Activated naive CD8-positive, alpha-beta T cell treated with anti-CD3 and anti-CD28 coated beads for 36 hours (primary cell): ENCODE measurements around the gene FBLN5. TPM values are rescaled to one million over a fixed set of nuclear protein-coding genes. Genes with fewer than 3 reads are reported as not detected.
"Not testable (repeated sequence)": the region's sequence is repeated elsewhere in the genome, so short reads cannot be mapped to it uniquely, and the experiment has no call there.

Experiments
- DNase-seq: peaks from one replicate; pipeline ENCODE4 v3.0.0; 2021
- H3K27ac Mint-ChIP-seq: one replicate; pipeline ENCODE4 v1.8.0; 2022; ENCODE audit warnings: mild to moderate bottlenecking, moderate library complexity, mixed read lengths
- H3K27me3 Mint-ChIP-seq: one replicate; pipeline ENCODE4 v1.8.0; 2022; ENCODE audit warnings: mild to moderate bottlenecking, mixed read lengths
- H3K36me3 Mint-ChIP-seq: one replicate; pipeline ENCODE4 v1.8.0; 2021; ENCODE audit warnings: mild to moderate bottlenecking, mixed read lengths
- H3K4me1 Mint-ChIP-seq: one replicate; pipeline ENCODE4 v1.8.0; 2021; ENCODE audit warnings: mixed read lengths
- H3K4me3 Mint-ChIP-seq: one replicate; pipeline ENCODE4 v1.8.0; 2022; ENCODE audit warnings: mild to moderate bottlenecking, moderate library complexity, mixed read lengths
- H3K9me3 Mint-ChIP-seq: one replicate; pipeline ENCODE4 v1.8.0; 2022; ENCODE audit warnings: mixed read lengths
- total RNA-seq, 2 experiments: library from RNA; stranded (reverse); gene quantifications; one replicate each; pipeline ENCODE4 v1.2.3, GENCODE V29; 2021

Gene FBLN5
- total RNA-seq, 2 experiments from 2014 or later, result 1.3 to 1.6 TPM

DNA sequence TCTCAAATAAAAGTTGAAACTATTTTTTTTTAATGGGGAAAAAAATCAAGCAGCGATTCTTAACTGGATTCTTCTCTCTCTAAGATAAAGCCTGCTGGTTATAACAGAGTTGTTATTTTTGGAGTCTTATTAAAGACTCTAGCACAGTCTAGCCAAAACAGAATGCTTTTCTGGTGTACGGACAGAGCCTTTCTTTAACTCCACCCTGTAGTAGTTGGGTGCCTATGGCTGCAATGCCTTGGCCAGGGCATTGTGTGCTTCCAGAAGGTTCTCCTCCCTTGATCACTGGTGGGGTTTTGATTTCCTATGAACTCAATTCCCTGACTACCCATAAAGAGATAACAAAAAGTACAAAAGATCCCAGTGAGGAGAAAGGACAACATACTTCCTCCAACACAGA is 44.4 kb downstream of the FBLN5 start:
- no peaks in the 10 kb centered on the region for H3K27me3 Mint-ChIP-seq
- no peak overlapping the region for H3K4me3 Mint-ChIP-seq
- no peak overlapping the region for H3K27ac Mint-ChIP-seq
- DNase-seq, result no peak
- peaks cover 3% of the 10 kb centered on the region for H3K4me1 Mint-ChIP-seq
- H3K9me3 Mint-ChIP-seq, result no peaks in the 10 kb centered on the region
- H3K36me3 Mint-ChIP-seq, result no peaks in the 10 kb centered on the region

DNA sequence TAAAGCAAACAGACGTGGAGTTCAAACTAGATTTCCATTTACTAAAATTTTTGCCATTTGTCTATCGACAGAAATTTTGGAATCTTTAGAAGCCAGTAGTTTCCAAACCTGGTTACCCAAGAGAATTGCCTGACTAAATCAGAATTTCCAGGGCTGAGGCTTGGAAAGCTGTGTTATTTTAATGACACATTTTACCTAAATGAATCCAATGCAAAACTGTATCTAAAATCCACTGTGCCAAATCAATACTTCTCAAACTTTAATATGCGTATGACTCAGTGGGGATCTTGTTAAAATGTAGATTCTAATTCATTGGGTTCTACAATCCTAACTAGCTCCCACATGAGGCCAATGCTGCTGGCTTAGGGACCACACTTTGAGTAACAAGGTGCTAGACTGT is 45.2 kb downstream of the FBLN5 start:
- no peaks in the 10 kb centered on the region for H3K9me3 Mint-ChIP-seq
- DNase-seq, result no peak
- no peaks in the 10 kb centered on the region for H3K27me3 Mint-ChIP-seq
- H3K36me3 Mint-ChIP-seq, result no peaks in the 10 kb centered on the region
- no peak overlapping the region for H3K27ac Mint-ChIP-seq
- H3K4me1 Mint-ChIP-seq, result peaks cover 3% of the 10 kb centered on the region
- H3K4me3 Mint-ChIP-seq, result no peak overlapping the region

DNA sequence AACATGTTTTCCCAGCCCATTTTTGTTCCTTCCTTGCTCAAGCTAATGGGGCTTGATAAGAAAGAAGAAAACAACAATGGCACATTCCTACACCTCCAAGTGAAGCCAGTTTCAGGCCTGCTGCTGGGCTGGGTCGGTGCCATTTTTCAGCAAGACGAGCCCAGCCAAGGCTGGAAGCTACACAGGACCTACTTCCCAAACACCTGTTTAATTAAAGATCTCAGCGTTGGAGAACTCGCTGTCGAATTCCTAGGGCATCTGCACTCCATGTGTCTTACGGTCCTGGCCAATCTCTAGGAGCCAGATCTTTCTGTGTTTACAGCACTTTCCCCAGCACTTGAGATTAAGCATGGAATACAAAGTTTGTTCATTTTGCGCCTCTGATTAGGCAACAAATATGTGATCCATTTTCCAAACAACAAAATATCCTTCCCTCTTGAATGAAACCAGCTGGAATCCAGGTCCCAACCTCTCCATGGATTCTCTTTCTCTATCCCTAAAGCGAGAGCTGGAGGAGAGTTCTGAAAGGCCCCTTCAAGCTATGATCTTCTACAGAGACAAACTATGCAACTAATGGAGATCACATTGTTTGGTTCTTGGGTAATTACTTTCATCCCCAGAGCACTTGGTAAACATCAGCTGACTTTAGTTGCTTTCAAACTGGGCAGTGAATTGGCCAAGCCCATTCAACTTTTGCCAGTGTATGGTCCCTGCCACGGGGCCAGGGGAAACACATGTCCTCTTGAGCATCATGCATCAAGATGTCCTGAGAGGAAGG is 45.9 kb downstream of the FBLN5 start:
- no peak overlapping the region for H3K4me3 Mint-ChIP-seq
- H3K27me3 Mint-ChIP-seq, result no peaks in the 10 kb centered on the region
- no peaks in the 10 kb centered on the region for H3K9me3 Mint-ChIP-seq
- no peaks in the 10 kb centered on the region for H3K36me3 Mint-ChIP-seq
- no peak overlapping the region for H3K27ac Mint-ChIP-seq
- no peak for DNase-seq
- H3K4me1 Mint-ChIP-seq, result peaks cover 3% of the 10 kb centered on the region

DNA sequence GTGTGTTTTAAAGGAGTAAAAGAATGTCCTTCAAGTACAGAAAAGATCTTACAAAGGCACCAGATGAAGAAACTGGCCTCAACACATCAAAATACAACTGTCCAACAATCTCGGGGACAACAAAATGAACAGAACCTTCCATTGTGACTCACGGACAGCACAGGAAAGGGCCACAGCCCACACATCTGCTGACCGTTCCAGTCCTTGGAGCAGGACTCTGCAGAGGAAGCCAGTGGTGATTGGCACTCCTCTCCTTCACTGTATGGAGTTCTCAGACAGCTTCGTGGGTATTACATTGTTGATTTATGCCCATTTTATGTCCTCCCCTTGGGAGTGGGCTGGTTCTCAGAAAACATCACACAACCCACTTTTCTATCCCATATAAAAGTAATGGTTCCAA is 47.7 kb downstream of the FBLN5 start:
- H3K36me3 Mint-ChIP-seq, result no peaks in the 10 kb centered on the region
- H3K27ac Mint-ChIP-seq, result no peak overlapping the region
- no peak for DNase-seq
- H3K4me1 Mint-ChIP-seq, result peaks cover 7% of the 10 kb centered on the region
- H3K27me3 Mint-ChIP-seq, result no peaks in the 10 kb centered on the region
- H3K9me3 Mint-ChIP-seq, result no peaks in the 10 kb centered on the region
- no peak overlapping the region for H3K4me3 Mint-ChIP-seq

DNA sequence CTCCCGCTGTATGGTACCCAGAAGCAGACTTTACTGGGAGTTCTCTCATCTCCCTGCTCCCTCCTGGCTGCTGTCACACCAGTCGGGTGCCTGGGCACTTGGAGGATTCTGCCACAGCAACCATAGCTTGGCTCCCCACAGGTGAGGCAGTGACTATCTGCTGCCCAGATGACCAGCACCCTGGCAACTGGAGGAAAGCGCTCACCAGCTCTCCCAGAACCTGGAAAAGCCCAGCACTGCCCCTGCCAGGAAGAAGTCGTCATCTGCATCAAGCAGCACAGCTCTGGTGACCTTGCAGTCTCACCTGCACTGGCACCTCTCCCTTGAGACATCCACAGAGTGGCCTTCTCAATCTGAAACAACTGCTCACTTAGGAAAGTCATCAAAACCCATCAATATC is 48.3 kb downstream of the FBLN5 start:
- H3K27me3 Mint-ChIP-seq, result no peaks in the 10 kb centered on the region
- H3K4me1 Mint-ChIP-seq, result peaks cover 7% of the 10 kb centered on the region
- H3K27ac Mint-ChIP-seq, result no peak overlapping the region
- H3K4me3 Mint-ChIP-seq, result no peak overlapping the region
- peak; percentile 18 for DNase-seq
- no peaks in the 10 kb centered on the region for H3K9me3 Mint-ChIP-seq
- no peaks in the 10 kb centered on the region for H3K36me3 Mint-ChIP-seq

DNA sequence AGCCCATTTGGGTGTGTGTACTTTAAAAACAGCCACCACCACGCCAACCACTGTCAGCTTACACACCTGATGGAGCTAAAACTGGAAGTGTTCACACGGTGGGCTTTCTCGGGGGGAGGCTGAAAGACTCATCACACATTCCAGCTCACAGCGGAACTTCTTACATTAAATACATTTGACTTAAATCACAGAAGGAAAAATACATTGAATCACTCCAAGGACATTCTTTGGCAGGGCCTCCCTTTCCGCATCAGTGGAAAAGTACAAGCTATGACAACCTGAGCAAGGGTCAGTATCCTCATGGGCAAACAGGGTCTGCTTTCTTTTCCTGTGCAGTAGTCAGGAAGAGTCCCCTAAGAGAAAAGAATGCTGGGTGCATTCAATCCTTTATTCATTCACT is 49.1 kb downstream of the FBLN5 start:
- H3K4me1 Mint-ChIP-seq, result peaks cover 15% of the 10 kb centered on the region
- H3K27ac Mint-ChIP-seq, result no peak overlapping the region
- no peak for DNase-seq
- no peak overlapping the region for H3K4me3 Mint-ChIP-seq
- peaks cover 1% of the 10 kb centered on the region for H3K36me3 Mint-ChIP-seq
- H3K9me3 Mint-ChIP-seq, result no peaks in the 10 kb centered on the region
- H3K27me3 Mint-ChIP-seq, result no peaks in the 10 kb centered on the region

DNA sequence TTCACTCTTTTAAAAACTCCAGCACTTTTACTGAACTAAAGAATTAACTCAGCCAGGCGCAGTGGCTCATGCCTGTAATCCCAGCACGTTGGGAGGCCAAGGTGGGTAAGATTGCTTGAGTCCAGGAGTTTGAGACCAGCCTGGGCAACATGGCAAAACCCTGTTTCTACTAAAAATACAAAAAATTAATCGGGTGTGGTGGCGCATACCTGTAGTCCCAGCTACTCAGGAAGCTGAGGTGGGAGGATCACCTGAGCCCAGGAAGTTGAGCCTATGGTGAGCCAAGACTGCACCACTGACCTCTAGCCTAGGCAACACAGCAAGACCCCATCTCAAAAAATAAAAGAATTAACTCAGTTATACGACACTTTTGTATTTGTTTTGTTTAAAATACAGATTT is 49.8 kb downstream of the FBLN5 start:
- not testable (repeated sequence) for H3K36me3 Mint-ChIP-seq, H3K4me3 Mint-ChIP-seq, H3K27me3 Mint-ChIP-seq, H3K27ac Mint-ChIP-seq, H3K9me3 Mint-ChIP-seq, DNase-seq
- peaks cover 21% of the 10 kb centered on the region for H3K4me1 Mint-ChIP-seq

DNA sequence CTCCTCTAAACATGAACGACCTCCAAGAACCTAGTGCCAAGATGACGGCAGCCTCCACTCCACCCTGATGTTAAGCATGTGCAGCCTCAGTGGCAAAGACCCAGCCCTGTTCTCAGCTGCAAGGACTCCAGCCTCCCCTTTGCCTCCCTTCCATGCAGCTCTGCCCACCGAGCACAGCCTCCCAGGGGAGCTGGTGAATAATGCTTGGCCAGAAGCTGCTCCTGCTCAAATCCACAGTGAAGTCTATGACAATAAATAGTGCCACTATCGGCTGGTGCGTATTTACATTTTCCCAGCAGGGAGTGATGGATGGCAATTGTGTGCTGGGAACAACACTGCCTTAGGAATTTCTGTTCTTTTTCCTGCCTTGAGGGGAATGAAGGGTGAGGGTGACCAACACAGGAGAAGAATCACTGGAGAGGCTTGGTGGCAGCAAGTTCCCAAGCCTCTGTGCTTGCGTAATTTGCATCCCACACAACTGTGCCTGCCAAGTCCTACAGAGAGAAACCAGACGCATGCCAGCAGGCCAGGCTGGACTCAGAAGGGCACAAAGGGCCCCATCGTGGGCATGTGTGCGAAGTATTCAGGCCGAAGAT is 50.3 kb downstream of the FBLN5 start:
- H3K4me3 Mint-ChIP-seq, result no peak overlapping the region

DNA sequence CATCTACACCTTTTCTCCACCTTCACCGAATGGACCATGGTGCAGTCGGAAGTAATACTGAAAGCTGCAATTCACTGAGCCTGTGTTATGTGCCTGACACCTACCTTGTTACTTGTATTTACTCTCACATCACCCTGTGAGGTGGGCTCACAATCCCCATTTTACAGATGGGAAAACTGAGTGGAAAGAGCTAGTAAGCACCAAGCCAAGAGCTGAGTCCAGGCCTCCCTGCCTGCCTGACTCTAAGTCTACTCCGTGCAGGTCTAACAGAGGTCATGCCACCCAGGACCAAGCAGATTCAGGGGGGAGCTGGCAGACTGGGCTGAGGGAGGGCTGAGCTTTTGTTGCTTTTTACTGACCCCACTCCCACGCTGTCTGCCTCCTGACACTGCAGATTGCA is 51.1 kb downstream of the FBLN5 start:
- Mint-ChIP-seq H3K36me3 (peaks cover 1% of the 10 kb centered on the region), H3K4me1 (peaks cover 32% of the 10 kb centered on the region), H3K4me3 (no peak overlapping the region), H3K27me3 (no peaks in the 10 kb centered on the region), H3K9me3 (no peaks in the 10 kb centered on the region), H3K27ac (no peak overlapping the region)
- DNase-seq, result no peak

More for the DNA sequence above, 50.3 kb downstream of the FBLN5 start:
- DNase-seq, result no peak
- H3K36me3 Mint-ChIP-seq, result peaks cover 1% of the 10 kb centered on the region
- H3K27me3 Mint-ChIP-seq, result no peaks in the 10 kb centered on the region
- H3K4me1 Mint-ChIP-seq, result peaks cover 26% of the 10 kb centered on the region
- H3K9me3 Mint-ChIP-seq, result no peaks in the 10 kb centered on the region
- H3K27ac Mint-ChIP-seq, result no peak overlapping the region

DNA sequence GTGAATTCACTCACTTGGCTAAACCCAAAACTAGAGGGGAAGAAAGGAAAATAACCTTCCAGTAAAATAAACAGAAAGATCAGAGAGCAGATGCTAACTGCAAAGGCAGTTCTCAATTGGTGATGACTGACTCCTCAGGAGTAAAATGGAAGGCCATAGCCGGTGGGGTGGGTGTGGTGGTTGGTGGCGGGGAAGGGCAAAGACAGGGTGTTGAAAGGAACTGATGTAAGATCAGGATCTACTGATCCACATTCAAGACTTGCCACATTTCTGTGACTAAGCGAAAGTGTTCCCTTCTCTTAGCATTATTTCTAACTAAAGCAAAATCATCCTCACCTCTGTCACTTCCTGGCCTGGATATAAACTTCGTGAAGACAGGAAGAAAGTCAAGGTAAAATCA is 53.8 kb downstream of the FBLN5 start:
- Mint-ChIP-seq H3K4me1 (peaks cover 56% of the 10 kb centered on the region), H3K36me3 (peaks cover 1% of the 10 kb centered on the region), H3K27me3 (no peaks in the 10 kb centered on the region), H3K9me3 (no peaks in the 10 kb centered on the region), H3K4me3 (no peak overlapping the region), H3K27ac (peak overlapping the region; percentile 38)
- no peak for DNase-seq

DNA sequence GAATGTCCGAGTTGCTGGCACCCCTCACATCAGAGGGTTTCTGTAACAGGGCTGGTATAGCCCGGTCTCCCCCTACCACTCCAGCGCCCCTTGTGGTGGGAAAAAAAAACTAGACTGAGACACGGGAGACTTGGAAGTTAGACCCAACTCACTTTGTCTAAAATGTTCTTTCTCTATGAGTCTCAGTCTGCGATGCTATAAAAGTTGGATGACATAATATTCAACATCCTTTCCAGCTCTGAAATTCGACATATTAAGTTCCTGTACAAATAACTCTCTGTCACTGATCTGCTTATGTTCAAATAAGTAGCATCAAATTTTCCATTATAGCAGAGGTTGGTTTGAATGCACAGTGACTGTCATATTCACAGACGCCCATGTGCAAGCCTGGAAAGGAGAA is 54.5 kb downstream of the FBLN5 start:
- Mint-ChIP-seq H3K9me3 (no peaks in the 10 kb centered on the region), H3K36me3 (peaks cover 1% of the 10 kb centered on the region), H3K27ac (peak overlapping the region; percentile 38), H3K27me3 (no peaks in the 10 kb centered on the region), H3K4me3 (no peak overlapping the region), H3K4me1 (peaks cover 58% of the 10 kb centered on the region)
- DNase-seq, result no peak

DNA sequence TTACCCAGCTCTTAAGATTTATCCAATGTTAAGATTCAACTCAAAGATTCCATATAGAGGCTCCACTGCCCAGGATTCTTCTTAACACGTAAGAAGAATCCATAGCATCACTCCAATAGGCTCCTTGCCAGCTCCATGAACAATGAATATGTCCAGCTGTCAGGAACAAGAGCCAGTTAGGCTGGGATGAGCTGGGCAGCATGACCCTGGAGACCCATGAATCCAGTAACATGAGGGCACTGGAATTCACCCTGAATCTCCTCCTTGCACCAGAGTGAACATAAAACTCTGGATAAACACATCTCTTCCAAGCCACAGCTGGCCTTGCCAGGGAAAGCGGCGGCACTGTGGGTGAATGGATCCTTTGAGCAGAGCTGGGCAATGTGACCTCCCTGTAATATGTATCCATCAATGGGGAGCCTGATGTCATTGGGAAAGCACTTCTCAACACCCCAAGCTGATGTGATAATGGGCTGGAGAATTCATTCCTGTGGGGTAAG is 55.7 kb downstream of the FBLN5 start:
- DNase-seq, result no peak
- H3K27ac Mint-ChIP-seq, result no peak overlapping the region
- H3K9me3 Mint-ChIP-seq, result no peaks in the 10 kb centered on the region
- H3K36me3 Mint-ChIP-seq, result peaks cover 1% of the 10 kb centered on the region
- no peak overlapping the region for H3K4me3 Mint-ChIP-seq
- no peaks in the 10 kb centered on the region for H3K27me3 Mint-ChIP-seq
- peaks cover 64% of the 10 kb centered on the region for H3K4me1 Mint-ChIP-seq

DNA sequence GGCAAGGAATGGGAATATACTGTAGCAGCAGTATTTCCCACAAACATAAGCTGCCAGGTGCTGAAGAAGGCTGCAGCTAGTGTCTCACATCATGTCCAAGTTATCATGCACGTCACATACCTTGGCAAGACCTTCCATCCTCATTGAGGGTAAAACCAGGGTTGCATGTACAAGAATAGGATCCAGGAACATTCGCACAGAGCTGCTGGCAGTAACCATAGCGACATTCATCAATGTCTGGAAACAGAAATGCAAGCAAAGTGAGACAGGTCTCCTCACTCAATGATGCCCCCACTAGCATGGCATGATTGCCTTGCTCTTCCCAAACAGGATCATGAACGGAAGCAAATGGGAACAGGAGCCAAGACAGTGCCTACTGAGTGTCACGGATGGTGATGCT is 56.4 kb downstream of the FBLN5 start:
- Mint-ChIP-seq H3K27me3 (no peaks in the 10 kb centered on the region), H3K27ac (no peak overlapping the region), H3K9me3 (no peaks in the 10 kb centered on the region), H3K4me3 (no peak overlapping the region), H3K4me1 (peaks cover 63% of the 10 kb centered on the region), H3K36me3 (peaks cover 1% of the 10 kb centered on the region)
- DNase-seq, result no peak

DNA sequence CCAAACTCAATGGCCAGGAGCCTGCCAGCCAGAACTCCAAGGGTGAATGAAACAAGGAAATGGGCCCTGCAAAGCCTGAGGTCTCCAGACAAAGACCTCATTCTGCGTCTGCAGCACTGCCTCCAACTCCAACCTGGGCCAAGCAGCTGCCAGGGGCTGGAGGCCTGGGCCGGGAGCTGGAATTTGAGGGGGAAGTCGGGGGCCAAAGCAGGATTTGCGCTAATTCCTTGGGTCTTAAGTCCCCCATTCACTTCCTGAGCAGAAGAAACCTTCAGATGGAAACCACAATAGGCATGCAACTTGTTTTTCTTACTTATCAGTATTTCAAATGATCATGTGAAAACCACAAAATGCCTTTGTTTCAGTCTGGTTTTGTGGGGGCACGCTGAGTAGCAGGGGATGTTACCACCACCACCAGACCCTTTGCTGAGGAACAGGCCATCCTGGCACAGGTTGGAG is 57.2 kb downstream of the FBLN5 start:
- H3K27me3 Mint-ChIP-seq, result no peaks in the 10 kb centered on the region
- DNase-seq, result no peak
- no peak overlapping the region for H3K27ac Mint-ChIP-seq
- no peak overlapping the region for H3K4me3 Mint-ChIP-seq
- peaks cover 61% of the 10 kb centered on the region for H3K4me1 Mint-ChIP-seq
- H3K9me3 Mint-ChIP-seq, result no peaks in the 10 kb centered on the region
- H3K36me3 Mint-ChIP-seq, result peaks cover 1% of the 10 kb centered on the region

DNA sequence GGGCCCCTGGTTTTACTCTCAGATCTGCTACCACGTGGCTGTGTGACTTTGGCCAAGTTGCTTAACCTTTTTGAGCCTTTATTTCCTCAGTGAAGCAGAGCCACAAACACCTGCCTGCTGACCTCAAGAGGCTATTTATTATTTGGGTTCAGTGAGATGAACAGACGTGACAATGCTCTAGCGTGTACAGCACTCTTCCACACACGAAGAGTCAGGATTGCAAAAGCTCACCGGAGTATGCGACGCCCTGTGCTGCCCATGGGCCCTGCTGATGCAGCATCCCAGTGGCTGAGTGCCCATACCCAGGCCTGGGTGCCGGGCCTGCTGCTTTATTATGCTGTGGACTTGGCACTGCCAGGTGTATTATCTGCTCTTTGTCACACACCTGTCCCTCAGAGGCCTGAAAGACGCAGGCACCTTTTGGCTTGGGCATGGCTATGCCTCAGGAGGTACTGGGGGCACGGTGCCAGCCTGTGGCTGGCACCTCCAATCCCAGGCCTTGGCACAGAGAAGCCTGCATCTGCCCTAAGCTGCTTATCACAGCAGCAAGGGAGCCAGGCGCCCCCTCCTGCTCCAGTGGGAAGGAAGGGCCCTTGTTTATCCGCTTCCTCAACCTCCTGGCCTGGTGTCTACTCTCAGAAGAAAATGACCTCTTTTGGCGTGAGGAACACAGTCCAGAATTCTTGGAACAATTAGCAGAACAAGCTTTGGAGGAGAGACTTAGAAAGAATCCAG is 57.9 kb downstream of the FBLN5 start:
- H3K9me3 Mint-ChIP-seq, result no peaks in the 10 kb centered on the region
- no peak for DNase-seq
- H3K36me3 Mint-ChIP-seq, result peaks cover 1% of the 10 kb centered on the region
- no peak overlapping the region for H3K27ac Mint-ChIP-seq
- H3K27me3 Mint-ChIP-seq, result no peaks in the 10 kb centered on the region
- H3K4me1 Mint-ChIP-seq, result peaks cover 61% of the 10 kb centered on the region
- H3K4me3 Mint-ChIP-seq, result no peak overlapping the region
